NCI-H2171 treated with DMSO at 0.1 percent for 48 hours (cell line): ENCODE measurements around the gene CYP2B6.
A peak's percentile ranks its signal among the peaks of the same experiment; 100 is the strongest.
"Not testable (repeated sequence)": the region's sequence is repeated elsewhere in the genome, so short reads cannot be mapped to it uniquely, and the experiment has no call there.

Experiments used
- DNase-seq: peaks from one replicate; lab custom pipeline; 2025; lab: John Stamatoyannopoulos, UW

CYP2B6 gene

GRCh38 chr19:40990972-40991381 is at the start of gene CYP2B6:
TSS of gene CYP2B6 (plus strand) at chr19:40991282. CDS start at chr19:40991306, 24 bp downstream.
- no peak for DNase-seq

- DNase-seq, result no peak
These were observed 49.4 kb upstream of the CYP2B6 start for GRCh38 chr19:40941481-40942219.

GRCh38 chr19:40945645-40946044 is 45.4 kb upstream of the CYP2B6 start:
- DNase-seq, result no peak

GRCh38 chr19:40947114-40947513 is 44.0 kb upstream of the CYP2B6 start:
- no peak for DNase-seq

- DNase-seq, result no peak
These were observed 43.5 kb upstream of the CYP2B6 start for GRCh38 chr19:40947573-40947972.

GRCh38 chr19:40948580-40949299 is 42.3 kb upstream of the CYP2B6 start:
- no peak for DNase-seq

- no peak for DNase-seq
These were observed 36.5 kb upstream of the CYP2B6 start for GRCh38 chr19:40954573-40954972.

- no peak for DNase-seq
These were observed 31.7 kb upstream of the CYP2B6 start for GRCh38 chr19:40959338-40959737.

GRCh38 chr19:40960062-40960685 is 30.9 kb upstream of the CYP2B6 start:
- DNase-seq, result no peak

GRCh38 chr19:40960780-40961179 is 30.3 kb upstream of the CYP2B6 start:
- no peak for DNase-seq

- DNase-seq, result no peak
These were observed 28.6 kb upstream of the CYP2B6 start for GRCh38 chr19:40962460-40962961.

- not testable (repeated sequence) for DNase-seq
These were observed 26.7 kb upstream of the CYP2B6 start for GRCh38 chr19:40964361-40964760.

GRCh38 chr19:40965351-40965750 is 25.7 kb upstream of the CYP2B6 start:
- DNase-seq, result not testable (repeated sequence)

- DNase-seq, result not testable (repeated sequence)
These were observed 24.5 kb upstream of the CYP2B6 start for GRCh38 chr19:40966591-40966990.

- not testable (repeated sequence) for DNase-seq
These were observed 23.0 kb upstream of the CYP2B6 start for GRCh38 chr19:40968065-40968464.

GRCh38 chr19:40969721-40970120 is 21.4 kb upstream of the CYP2B6 start:
- DNase-seq, result not testable (repeated sequence)

- DNase-seq, result not testable (repeated sequence)
These were observed 20.4 kb upstream of the CYP2B6 start for GRCh38 chr19:40970396-40971345.

- DNase-seq, result peak; percentile 50
These were observed 16.4 kb upstream of the CYP2B6 start for GRCh38 chr19:40974633-40975037.

GRCh38 chr19:40976134-40976533 is 14.9 kb upstream of the CYP2B6 start:
- DNase-seq, result no peak

GRCh38 chr19:40976724-40977123 is 14.4 kb upstream of the CYP2B6 start:
- DNase-seq, result no peak

- DNase-seq, result not testable (repeated sequence)
These were observed 11.3 kb upstream of the CYP2B6 start for GRCh38 chr19:40979759-40980158.
